Head of caudate nucleus (tissue), 42 donors: Measurements from ENCODE around the gene PAN3.

Experiments used
- DNase-seq, 42 donors: peaks; one replicate each; pipeline versions ENCODE4 v3.0.0 to v3.0.0-alpha.2; 2020 to 2021; ENCODE audit warnings: mixed read lengths in 7 of 42
- intact Hi-C: fragments of 100-400 bp; cut with DNase I; formaldehyde crosslinking; loops from one replicate; pipeline ENCODE4 v1.15.0; 2022

PAN3 gene

GRCh38 chr13:28271056-28271840 is 132.9 kb downstream of the PAN3 start:
- DNase-seq = no peak
- intact Hi-C loops = no loop called here

- intact Hi-C loops = no loop called here
- DNase-seq = no peak
Observed at GRCh38 chr13:28273919-28274318, 135.6 kb downstream of the PAN3 start.

GRCh38 chr13:28282451-28282850 is 144.1 kb downstream of the PAN3 start:
- intact Hi-C loops = no loop called here
- no peak for DNase-seq

GRCh38 chr13:28283600-28283999 is 145.3 kb downstream of the PAN3 start:
- DNase-seq = no peak
- intact Hi-C loops = no loop called here

GRCh38 chr13:28286263-28286662 is 147.9 kb downstream of the PAN3 start:
- intact Hi-C loops = no loop called here
- no peak for DNase-seq

- intact Hi-C loops = no loop called here
- DNase-seq = no peak
Observed at GRCh38 chr13:28297341-28297740, 159.0 kb downstream of the PAN3 start.

- intact Hi-C loops = no loop called here
- no peak for DNase-seq
Observed at GRCh38 chr13:28299916-28300315, 161.6 kb downstream of the PAN3 start.

- intact Hi-C loops = no loop called here
Observed at GRCh38 chr13:28301839-28302238, 163.5 kb downstream of the PAN3 start.

GRCh38 chr13:28306325-28306724 is 168.0 kb downstream of the PAN3 start:
- DNase-seq = no peak
- intact Hi-C loops = no loop called here

More at GRCh38 chr13:28301839-28302238, 163.5 kb downstream of the PAN3 start:
- no peak for DNase-seq

GRCh38 chr13:28313579-28313978 is 175.2 kb downstream of the PAN3 start:
- intact Hi-C loops = no loop called here
- DNase-seq = no peak

- intact Hi-C loops = no loop called here
- DNase-seq = no peak
Observed at GRCh38 chr13:28314879-28315278, 176.5 kb downstream of the PAN3 start.

GRCh38 chr13:28316129-28316528 is 177.8 kb downstream of the PAN3 start:
- intact Hi-C loops = no loop called here
- no peak for DNase-seq

GRCh38 chr13:28316836-28317235 is 178.5 kb downstream of the PAN3 start:
- DNase-seq = no peak
- intact Hi-C loops = no loop called here

- no peak for DNase-seq
- intact Hi-C loops = no loop called here
Observed at GRCh38 chr13:28318496-28318895, 180.2 kb downstream of the PAN3 start.

- intact Hi-C loops = no loop called here
Observed at GRCh38 chr13:28319528-28319927, 181.2 kb downstream of the PAN3 start.

GRCh38 chr13:28320209-28320608 is 181.9 kb downstream of the PAN3 start:
- intact Hi-C loops = loop anchor here (10.0 kb wide), 1 partner anchor 315 kb away; no protein-coding TSS in a partner anchor

More at GRCh38 chr13:28319528-28319927, 181.2 kb downstream of the PAN3 start:
- no peak for DNase-seq

GRCh38 chr13:28320884-28321574 is 182.7 kb downstream of the PAN3 start:
- intact Hi-C loops = loop anchor here (10.0 kb wide), 1 partner anchor 314 kb away; no protein-coding TSS in a partner anchor
- no peak for DNase-seq

More at GRCh38 chr13:28320209-28320608, 181.9 kb downstream of the PAN3 start:
- DNase-seq = no peak

- intact Hi-C loops = loop anchor here (10.0 kb wide), 1 partner anchor 313 kb away; no protein-coding TSS in a partner anchor
- DNase-seq = no peak
Observed at GRCh38 chr13:28321756-28322155, 183.4 kb downstream of the PAN3 start.

- no peak for DNase-seq
- intact Hi-C loops = loop anchor here (10.0 kb wide), 1 partner anchor 312 kb away; no protein-coding TSS in a partner anchor
Observed at GRCh38 chr13:28322256-28322905, 184.0 kb downstream of the PAN3 start.
